PC-3 (cell line): ENCODE results near the gene STX1B. TPM values are rescaled to one million over a fixed set of nuclear protein-coding genes. Genes with fewer than 3 reads are reported as not detected.

Experiments
- ATAC-seq: fragments of 200-7000 bp; cut with Tn5 transposase; 2 replicates; pipeline ENCODE4 v1.9.1; 2020; ENCODE audit warnings: mild to moderate bottlenecking, moderate library complexity
- BruUV-seq: library from RNA; stranded (reverse); fragments of 400-500 nt; replicated peaks from 2 replicates; lab custom pipeline; 2021; lab: Mats Ljungman, UMichigan
- CTCF ChIA-PET: fragments of 300-600 bp; sonication (Branson Sonifier 250); formaldehyde crosslinking; loops from one replicate; lab custom pipeline; 2022; ENCODE audit warnings: antibody characterized with exemption; lab: Charles Lee
- POLR2A ChIA-PET: fragments of 300-600 bp; sonication (Branson Sonifier 250); formaldehyde crosslinking; loops from one replicate; lab custom pipeline; 2022; ENCODE audit warnings: antibody characterized with exemption; ENCODE audit not compliant: unreplicated experiment; lab: Charles Lee
- DNase-seq: peaks from one replicate; pipeline ENCODE4 v3.0.0-alpha.2; 2015
- H2AFZ ChIP-seq: fragments of 300-600 bp; sonication (generic); 2 replicates; pipeline ENCODE4 v1.6.0; 2016; ENCODE audit warnings: antibody characterized with exemption, low read length
- H3F3A ChIP-seq: fragments of 300-600 bp; sonication (generic); one replicate; pipeline ENCODE4 v1.6.0; 2017; ENCODE audit warnings: antibody characterized with exemption, low read length, control low read depth, mild to moderate bottlenecking; ENCODE audit not compliant: unreplicated experiment
- H3K27ac ChIP-seq: fragments of 300-600 bp; sonication (generic); 2 replicates; pipeline ENCODE4 v1.5.1; 2016; ENCODE audit warnings: mild to moderate bottlenecking, low read length
- H3K27me3 ChIP-seq: fragments of 300-600 bp; sonication (generic); 2 replicates; pipeline ENCODE4 v1.6.1; 2016; ENCODE audit warnings: low read length, mixed read lengths
- H3K36me3 ChIP-seq: fragments of 300-600 bp; sonication (generic); 2 replicates; pipeline ENCODE4 v1.6.1; 2016; ENCODE audit warnings: low read depth, mixed run types, low read length, mixed read lengths
- H3K4me1 ChIP-seq: fragments of 300-600 bp; sonication (generic); 2 replicates; pipeline ENCODE4 v1.5.1; 2016; ENCODE audit warnings: low read length; ENCODE audit not compliant: insufficient read depth
- H3K4me2 ChIP-seq: fragments of 300-600 bp; sonication (generic); 2 replicates; pipeline ENCODE4 v1.6.0; 2016; ENCODE audit warnings: low read length
- H3K4me3 ChIP-seq: fragments of 300-600 bp; sonication (generic); 2 replicates; pipeline ENCODE4 v1.5.1; 2016; ENCODE audit warnings: mild to moderate bottlenecking, low read length, mixed read lengths
- H3K79me2 ChIP-seq: fragments of 300-600 bp; sonication (generic); 2 replicates; pipeline ENCODE4 v1.6.1; 2017; ENCODE audit warnings: low read length, mixed read lengths
- H3K9ac ChIP-seq: fragments of 300-600 bp; sonication (generic); 2 replicates; pipeline ENCODE4 v1.6.0; 2016; ENCODE audit warnings: mild to moderate bottlenecking, low read length
- H3K9me2 ChIP-seq: fragments of 300-600 bp; sonication (generic); replicated peaks from 2 replicates; pipeline ENCODE4 v1.6.1; 2016; ENCODE audit warnings: mixed run types, low read length, mixed read lengths
- H3K9me3 ChIP-seq: fragments of 300-600 bp; sonication (generic); 2 replicates; pipeline ENCODE4 v1.6.1; 2016; ENCODE audit warnings: low read length, mixed read lengths
- H4K20me1 ChIP-seq: fragments of 300-600 bp; sonication (generic); 2 replicates; pipeline ENCODE4 v1.6.1; 2016; ENCODE audit warnings: low read length, mixed read lengths
- CTCF ChIP-seq: fragments of 300-600 bp; sonication (generic); conservative IDR thresholded peaks from 2 replicates; pipeline ENCODE4 v1.5.1; 2017; ENCODE audit warnings: antibody characterized with exemption, low read depth, mild to moderate bottlenecking, low read length
- EZH2 ChIP-seq: fragments of 300-600 bp; sonication (generic); IDR thresholded peaks from one replicate; pipeline ENCODE4 v1.6.1; 2017; ENCODE audit warnings: antibody characterized with exemption, mild to moderate bottlenecking, low read length; ENCODE audit not compliant: unreplicated experiment
- EZH2phosphoT487 ChIP-seq: fragments of 300-600 bp; sonication (generic); IDR thresholded peaks from 2 replicates; pipeline ENCODE4 v1.6.1; 2018; ENCODE audit warnings: mild to moderate bottlenecking, antibody characterized with exemption, low read length, borderline replicate concordance
- intact Hi-C: fragments of 100-400 bp; cut with micrococcal nuclease; formaldehyde crosslinking; loops from 2 replicates; pipeline ENCODE4 v1.9.0; 2023
- total RNA-seq: library from RNA; depleted of rRNA; stranded (reverse); fragments of >200 nt; gene quantifications from 2 replicates; pipeline ENCODE4 v1.2.3, GENCODE V29; 2014

The STX1B gene
- total RNA-seq, 1 experiment from 2014 or later = 1.5 TPM

GRCh38 chr16:30954993-30955392, 55.4 kb downstream of the STX1B start:
- DNase-seq (no peak), ATAC-seq (no peak)
- no TSS peak for BruUV-seq
- TF ChIP-seq EZH2 (no peak), EZH2phosphoT487 (no peak), CTCF (no peak)
- no peaks in the 10 kb centered on the region for H4K20me1 ChIP-seq
- H3K9me2 ChIP-seq = no peaks in the 10 kb centered on the region
- no peak overlapping the region for H3K27ac ChIP-seq
- H3F3A ChIP-seq = no peaks in the 10 kb centered on the region
- H3K36me3 ChIP-seq = peaks cover 8% of the 10 kb centered on the region
- no peaks in the 10 kb centered on the region for H3K9me3 ChIP-seq
- no peak overlapping the region for H3K4me2 ChIP-seq
- no peak overlapping the region for H2AFZ ChIP-seq
- intact Hi-C loops = no loop called here
- CTCF ChIA-PET = interaction anchor here (0.9 kb wide), 1 partner anchor 13 kb away, joined by 3 read pairs; no protein-coding TSS in a partner anchor
- H3K4me1 ChIP-seq = peaks cover 9% of the 10 kb centered on the region
- no peak overlapping the region for H3K4me3 ChIP-seq
- no peaks in the 10 kb centered on the region for H3K27me3 ChIP-seq
- H3K9ac ChIP-seq = no peak overlapping the region
- H3K79me2 ChIP-seq = peaks cover 16% of the 10 kb centered on the region
- POLR2A ChIA-PET = interaction anchor here (0.6 kb wide), 1 partner anchor 398 kb away, joined by 3 read pairs; no protein-coding TSS in a partner anchor

GRCh38 chr16:30953511-30954124, 56.8 kb downstream of the STX1B start:
- H3F3A ChIP-seq = no peaks in the 10 kb centered on the region
- H3K9ac ChIP-seq = no peak overlapping the region
- H3K36me3 ChIP-seq = no peaks in the 10 kb centered on the region; the same call in 1 of the 2 replicates
- ChIA-PET CTCF (interaction anchor here (0.9 kb wide), 1 partner anchor 12 kb away, joined by 3 read pairs; no protein-coding TSS in a partner anchor), POLR2A (no interaction called here)
- no peaks in the 10 kb centered on the region for H3K9me3 ChIP-seq
- TF ChIP-seq EZH2phosphoT487 (no peak), CTCF (peak; percentile 63)
- peaks cover 8% of the 10 kb centered on the region for H3K4me1 ChIP-seq
- no peak overlapping the region for H3K27ac ChIP-seq
- H3K4me3 ChIP-seq = no peak overlapping the region
- ATAC-seq (no peak), DNase-seq (peak; percentile 50)
- H2AFZ ChIP-seq = no peak overlapping the region
- H4K20me1 ChIP-seq = no peaks in the 10 kb centered on the region
- intact Hi-C loops = no loop called here
- BruUV-seq = no TSS peak
- H3K79me2 ChIP-seq = peaks cover 3% of the 10 kb centered on the region
- H3K9me2 ChIP-seq = no peaks in the 10 kb centered on the region
- H3K27me3 ChIP-seq = no peaks in the 10 kb centered on the region
- H3K4me2 ChIP-seq = no peak overlapping the region

GRCh38 chr16:30953111-30953510, 57.3 kb downstream of the STX1B start:
- no TSS peak for BruUV-seq
- H3K27me3 ChIP-seq = no peaks in the 10 kb centered on the region
- intact Hi-C loops = no loop called here
- no peak for ATAC-seq
- no peaks in the 10 kb centered on the region for H4K20me1 ChIP-seq
- no peak for DNase-seq
- no peak overlapping the region for H3K4me3 ChIP-seq
- H3K27ac ChIP-seq = no peak overlapping the region
- no peak for TF ChIP-seq EZH2phosphoT487
- TF ChIP-seq EZH2 = no peak
- no peak for TF ChIP-seq CTCF
- peaks cover 8% of the 10 kb centered on the region for H3K4me1 ChIP-seq
- H3K79me2 ChIP-seq = no peaks in the 10 kb centered on the region
- no peaks in the 10 kb centered on the region for H3K9me2 ChIP-seq
- H3K9ac ChIP-seq = no peak overlapping the region
- no peaks in the 10 kb centered on the region; the same call in 1 of the 2 replicates for H3K36me3 ChIP-seq
- no peak overlapping the region for H3K4me2 ChIP-seq
- POLR2A ChIA-PET = no interaction called here
- no peaks in the 10 kb centered on the region for H3K9me3 ChIP-seq
- no peak overlapping the region for H2AFZ ChIP-seq
- CTCF ChIA-PET = no interaction called here
- no peaks in the 10 kb centered on the region for H3F3A ChIP-seq
